Panc1 (cell line): ENCODE data around the gene SAT1. TPM values are rescaled to one million over a fixed set of nuclear protein-coding genes. Genes with fewer than 3 reads are reported as not detected.

ENCODE experiments used
- ATAC-seq: fragments of 200-7000 bp; cut with Tn5 transposase; 2 replicates; pipeline ENCODE4 v1.9.1; 2020; ENCODE audit warnings: mild to moderate bottlenecking, moderate library complexity
- BruUV-seq: library from RNA; stranded (reverse); fragments of 400-500 nt; replicated peaks from 2 replicates; lab custom pipeline; 2021; lab: Mats Ljungman, UMichigan
- CTCF ChIA-PET: fragments of 300-600 bp; sonication (Branson Sonifier 250); formaldehyde crosslinking; loops from one replicate; lab custom pipeline; 2022; ENCODE audit warnings: antibody characterized with exemption; lab: Charles Lee
- POLR2A ChIA-PET: fragments of 300-600 bp; sonication (Branson Sonifier 250); formaldehyde crosslinking; loops from one replicate; lab custom pipeline; 2022; ENCODE audit warnings: antibody characterized with exemption; lab: Charles Lee
- DNase-seq: peaks from one replicate; pipeline ENCODE4 v3.0.0-alpha.2; 2010; ENCODE audit warnings: low read depth, low spot score
- H3K27ac ChIP-seq: 2 replicates; pipeline ENCODE4 v1.5.1; 2011; ENCODE audit warnings: mild to moderate bottlenecking, low read length, inconsistent platforms
- H3K27me3 ChIP-seq: fragments of 200-500 bp; sonication (Bioruptor generic); 2 replicates; pipeline ENCODE4 v1.6.0; 2014; ENCODE audit warnings: low read length, inconsistent platforms; ENCODE audit not compliant: control insufficient read depth, insufficient read depth
- H3K36me3 ChIP-seq: fragments of 200-500 bp; sonication (Bioruptor generic); 2 replicates; pipeline ENCODE4 v1.5.1; 2014; ENCODE audit warnings: inconsistent platforms, mild to moderate bottlenecking, low read length, moderate library complexity; ENCODE audit not compliant: control insufficient read depth, insufficient read depth
- H3K4me1 ChIP-seq: 2 replicates; pipeline ENCODE4 v1.5.1; 2011; ENCODE audit warnings: inconsistent platforms, mild to moderate bottlenecking, low read length, moderate library complexity; ENCODE audit not compliant: control insufficient read depth, insufficient read depth
- H3K4me3 ChIP-seq, 2 experiments: 2 replicates each; pipeline ENCODE4 v1.5.1; 2011 to 2012; ENCODE audit warnings: low read depth in 2 of 2, low read length in 2 of 2, mild to moderate bottlenecking in 2 of 2, inconsistent platforms in 1 of 2, moderate library complexity in 1 of 2
- H3K9me3 ChIP-seq: fragments of 200-500 bp; sonication (Bioruptor generic); 2 replicates; pipeline ENCODE4 v1.5.1; 2014; ENCODE audit warnings: low read depth, mild to moderate bottlenecking, inconsistent platforms, low read length, moderate library complexity; ENCODE audit not compliant: control insufficient read depth, insufficient read depth
- CTCF ChIP-seq: fragments of 450-650 bp; IDR thresholded peaks from 2 replicates; pipeline ENCODE4 v1.5.1; 2017; ENCODE audit warnings: mild to moderate bottlenecking
- POLR2AphosphoS5 ChIP-seq: IDR thresholded peaks from 2 replicates; pipeline ENCODE4 v1.6.1; 2012; ENCODE audit warnings: mild to moderate bottlenecking, low read depth, low read length, moderate library complexity
- REST ChIP-seq, 2 experiments: IDR thresholded peaks; 2 replicates each; pipeline ENCODE4 v1.6.1; 2011 to 2012; ENCODE audit warnings: low read depth in 2 of 2, control low read depth in 1 of 2, low read length in 1 of 2, mild to moderate bottlenecking in 1 of 2, moderate library complexity in 1 of 2; ENCODE audit not compliant: insufficient read depth in 1 of 2
- SIN3A ChIP-seq: IDR thresholded peaks from 2 replicates; pipeline ENCODE4 v1.6.1; 2012; ENCODE audit warnings: low read depth, mild to moderate bottlenecking, low read length, moderate library complexity, borderline replicate concordance; ENCODE audit not compliant: insufficient read depth
- TCF7L2 ChIP-seq: IDR thresholded peaks from 2 replicates; pipeline ENCODE4 v1.6.1; 2011; ENCODE audit warnings: mild to moderate bottlenecking, low read depth, low read length, inconsistent platforms
- in situ Hi-C: cut with HindIII; loops from 2 replicates; pipeline ENCODE4 v1.10.0; 2016; ENCODE audit warnings: low sequenced_read_pairs, low pct_unique_long_range_greater_than_20kb
- intact Hi-C: fragments of 100-400 bp; cut with micrococcal nuclease; formaldehyde crosslinking; loops from one replicate; pipeline ENCODE4 v1.10.0; 2022; ENCODE audit not compliant: unreplicated experiment
- total RNA-seq: library from RNA; stranded (reverse); gene quantifications from one replicate; pipeline ENCODE4 v1.2.1, GENCODE V29; 2021; ENCODE audit not compliant: unreplicated experiment

SAT1 gene
- total RNA-seq, 1 experiment from 2014 or later: 173 TPM

GRCh38 chrX:23811656-23812055, 28.7 kb downstream of the SAT1 start:
- POLR2A ChIA-PET: interaction anchor here (0.6 to 0.7 kb wide), 2 partner anchors 22 to 44 kb away, joined by 3 to 7 read pairs; no protein-coding TSS in a partner anchor
- H3K36me3 ChIP-seq: no peaks in the 10 kb centered on the region
- peak overlapping the region; percentile 69 for H3K27ac ChIP-seq
- H3K4me1 ChIP-seq: no peaks in the 10 kb centered on the region
- BruUV-seq: no TSS peak
- no peak overlapping the region; a peak in 1 of 4 replicates for H3K4me3 ChIP-seq
- intact Hi-C loops: no loop called here
- H3K9me3 ChIP-seq: no peaks in the 10 kb centered on the region
- CTCF ChIA-PET: no interaction called here
- in situ Hi-C loops: no loop called here
- ATAC-seq (no peak), DNase-seq (no peak)
- no peaks in the 10 kb centered on the region for H3K27me3 ChIP-seq
- no peak for TF ChIP-seq CTCF
- no peak for TF ChIP-seq REST (IDR thresholded peaks at IDR 0.05; ENCODE audit: insufficient read depth in 1 of 2, low read depth in 2 of 2, low read length in 1 of 2)
- no peak for TF ChIP-seq POLR2AphosphoS5
- no peak for TF ChIP-seq SIN3A
- TF ChIP-seq TCF7L2: no peak

GRCh38 chrX:23813808-23814207, 30.8 kb downstream of the SAT1 start:
- no peak for ATAC-seq
- Histone ChIP-seq H3K27ac (no peak overlapping the region), H3K27me3 (no peaks in the 10 kb centered on the region), H3K36me3 (no peaks in the 10 kb centered on the region), H3K9me3 (no peaks in the 10 kb centered on the region), H3K4me3 (no peak overlapping the region), H3K4me1 (no peaks in the 10 kb centered on the region)
- ChIA-PET CTCF (no interaction called here), POLR2A (interaction anchor here (0.6 to 0.7 kb wide), 2 partner anchors 16 to 26 kb away, joined by 3 to 4 read pairs; no protein-coding TSS in a partner anchor)
- in situ Hi-C loops (no loop called here), intact Hi-C loops (no loop called here)
- TF ChIP-seq TCF7L2 (no peak), REST (IDR thresholded peaks at IDR 0.05; ENCODE audit: insufficient read depth in 1 of 2, low read depth in 2 of 2, low read length in 1 of 2) (no peak), POLR2AphosphoS5 (no peak), CTCF (no peak), SIN3A (no peak)
- BruUV-seq: no TSS peak
- DNase-seq: no peak
